Effector memory CD8-positive, alpha-beta T cell (primary cell): Measurements from ENCODE around the gene KCTD15.

ENCODE experiments used
- ATAC-seq: fragments of 150-1000 bp; cut with Tn5 transposase; replicated peaks from 2 replicates; pipeline ENCODE4 v1.10.0; 2021; ENCODE audit warnings: mild to moderate bottlenecking, moderate library complexity
- DNase-seq, 3 experiments: peaks; one replicate each; pipeline ENCODE4 v3.0.0; 2021
- H3K27ac Mint-ChIP-seq, 2 donors: one replicate each; pipeline ENCODE4 v1.8.0; 2022; ENCODE audit warnings: mild to moderate bottlenecking in 2 of 2, mixed read lengths in 2 of 2, moderate library complexity in 2 of 2
- H3K27me3 Mint-ChIP-seq, 2 donors: one replicate each; pipeline ENCODE4 v1.8.0; 2022; ENCODE audit warnings: mixed read lengths in 2 of 2
- H3K36me3 Mint-ChIP-seq: one replicate; pipeline ENCODE4 v1.8.0; 2022; ENCODE audit warnings: mild to moderate bottlenecking, moderate library complexity, mixed read lengths; ENCODE audit not compliant: insufficient read depth
- H3K4me1 Mint-ChIP-seq, 2 donors: one replicate each; pipeline ENCODE4 v1.8.0; 2022; ENCODE audit warnings: low read depth in 2 of 2, mixed read lengths in 2 of 2
- H3K4me3 Mint-ChIP-seq, 2 donors: one replicate each; pipeline ENCODE4 v1.8.0; 2022; ENCODE audit warnings: mild to moderate bottlenecking in 2 of 2, mixed read lengths in 2 of 2, moderate library complexity in 2 of 2
- H3K9me3 Mint-ChIP-seq, 2 donors: one replicate each; pipeline ENCODE4 v1.8.0; 2022; ENCODE audit warnings: mixed read lengths in 2 of 2
- total RNA-seq, 9 experiments: gene quantifications; one replicate each; lab custom pipeline; 2026; lab: John Stamatoyannopoulos, UW

Gene KCTD15, protein sequence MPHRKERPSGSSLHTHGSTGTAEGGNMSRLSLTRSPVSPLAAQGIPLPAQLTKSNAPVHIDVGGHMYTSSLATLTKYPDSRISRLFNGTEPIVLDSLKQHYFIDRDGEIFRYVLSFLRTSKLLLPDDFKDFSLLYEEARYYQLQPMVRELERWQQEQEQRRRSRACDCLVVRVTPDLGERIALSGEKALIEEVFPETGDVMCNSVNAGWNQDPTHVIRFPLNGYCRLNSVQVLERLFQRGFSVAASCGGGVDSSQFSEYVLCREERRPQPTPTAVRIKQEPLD
- total RNA-seq, result 0.67 to 21.4 (median 6.8) reads per million in 9 experiments

DNA sequence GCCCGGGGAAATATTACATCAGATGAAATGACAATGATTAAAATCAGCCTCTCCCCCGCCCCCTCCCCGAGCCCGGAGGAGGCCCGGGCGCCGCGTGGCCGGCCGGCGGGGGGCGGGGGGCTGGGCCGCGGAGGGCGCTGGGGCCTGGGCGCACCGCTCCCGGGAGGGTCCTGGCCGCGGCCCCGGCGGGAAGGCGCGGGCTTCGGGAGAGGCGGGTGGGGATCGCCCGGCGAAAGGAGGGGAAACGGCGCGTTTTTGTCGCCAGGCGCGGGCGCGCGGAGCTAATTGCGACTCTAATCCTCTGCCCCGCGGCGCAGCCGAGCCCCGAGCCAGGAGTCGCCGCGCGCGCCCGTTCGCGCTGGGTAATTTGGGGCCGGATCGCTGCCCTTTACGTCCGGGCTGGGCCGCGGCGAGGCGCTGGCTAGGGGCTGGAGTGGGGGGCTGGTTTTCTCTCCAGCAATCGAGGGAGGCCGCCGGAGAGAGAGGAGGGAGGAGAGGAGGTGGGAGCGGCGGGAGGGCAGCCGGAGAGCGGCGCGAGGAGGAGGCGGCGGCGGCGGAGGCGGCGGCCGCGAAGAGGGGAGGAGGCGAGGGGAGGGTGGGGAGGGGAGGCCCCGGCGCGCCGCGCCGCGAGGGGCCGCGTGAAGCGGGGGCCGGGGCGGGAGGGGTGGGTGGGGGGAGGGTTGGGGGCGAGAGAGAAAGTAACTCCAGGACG is at the start of gene KCTD15:
TSS of gene KCTD15 (plus strand) at position 707 of the 712 bp plus-strand sequence. CDS start 3,585 bp downstream, outside the sequence.
- Mint-ChIP-seq H3K27ac (no peak within 1 kb of the TSS), H3K27me3 (peaks cover 32 to 40% of the 10 kb centered on the region in 2 donors)

DNA sequence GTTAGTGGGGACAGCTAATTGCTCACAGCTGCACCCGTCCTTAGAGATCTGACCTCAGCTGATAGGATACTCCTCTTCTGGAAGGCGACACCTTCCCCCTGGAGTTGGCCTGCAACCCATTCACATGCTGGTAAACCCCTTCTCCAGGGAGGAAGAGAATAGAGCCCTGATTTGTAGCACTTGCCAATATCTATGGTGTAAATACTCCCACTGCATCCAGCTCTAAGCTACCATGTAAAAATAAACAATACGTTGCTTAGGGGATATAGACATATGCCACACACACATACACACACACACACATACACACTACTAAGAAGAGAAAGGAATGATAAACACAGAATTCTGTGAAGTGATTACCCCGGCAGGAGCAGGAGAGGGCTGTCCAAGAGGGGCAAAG is 49.4 kb upstream of the KCTD15 start:
- no peaks in the 10 kb centered on the region for H3K36me3 Mint-ChIP-seq
- H3K9me3 Mint-ChIP-seq, result no peaks in the 10 kb centered on the region
- DNase-seq (no peak), ATAC-seq (no peak)
- H3K4me3 Mint-ChIP-seq, result no peak overlapping the region
- no peaks in the 10 kb centered on the region for H3K4me1 Mint-ChIP-seq
- no peak overlapping the region for H3K27ac Mint-ChIP-seq
- peaks cover 26 to 68% of the 10 kb centered on the region in 2 donors for H3K27me3 Mint-ChIP-seq

More for the DNA sequence above, at the start of gene KCTD15:
- Mint-ChIP-seq H3K4me1 (peaks cover 0 to 2% of the 10 kb centered on the region in 2 donors), H3K4me3 (peak within 1 kb of the TSS; percentile 63 to 76), H3K9me3 (no peaks in the 10 kb centered on the region), H3K36me3 (peaks cover 5% of the 10 kb centered on the region)
- ATAC-seq (peak; percentile 22), DNase-seq (no peak)

DNA sequence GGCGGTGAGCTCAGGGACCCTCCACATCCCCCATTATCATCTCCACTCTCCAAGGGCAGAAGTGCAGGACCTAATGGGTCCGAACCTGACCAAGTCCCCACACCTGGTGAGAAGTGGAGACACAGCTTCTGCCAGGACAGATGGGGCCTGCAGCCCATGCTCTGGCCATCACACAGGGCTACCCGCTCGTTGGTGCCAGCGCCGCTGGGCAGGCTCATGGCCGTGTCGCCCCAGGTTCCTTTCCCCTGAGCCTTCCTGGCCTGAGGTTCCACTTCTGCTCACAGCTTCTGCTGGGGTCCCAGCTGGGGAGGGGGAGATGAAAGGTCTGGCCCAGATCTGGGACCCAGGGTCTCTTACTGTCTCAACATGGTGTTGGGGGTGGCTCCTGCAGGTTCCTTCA is 48.4 kb upstream of the KCTD15 start:
- Mint-ChIP-seq H3K27me3 (peaks cover 26 to 64% of the 10 kb centered on the region in 2 donors), H3K4me1 (no peaks in the 10 kb centered on the region), H3K9me3 (no peaks in the 10 kb centered on the region), H3K4me3 (no peak overlapping the region), H3K36me3 (no peaks in the 10 kb centered on the region), H3K27ac (no peak overlapping the region)
- DNase-seq, result no peak
- ATAC-seq, result no peak

DNA sequence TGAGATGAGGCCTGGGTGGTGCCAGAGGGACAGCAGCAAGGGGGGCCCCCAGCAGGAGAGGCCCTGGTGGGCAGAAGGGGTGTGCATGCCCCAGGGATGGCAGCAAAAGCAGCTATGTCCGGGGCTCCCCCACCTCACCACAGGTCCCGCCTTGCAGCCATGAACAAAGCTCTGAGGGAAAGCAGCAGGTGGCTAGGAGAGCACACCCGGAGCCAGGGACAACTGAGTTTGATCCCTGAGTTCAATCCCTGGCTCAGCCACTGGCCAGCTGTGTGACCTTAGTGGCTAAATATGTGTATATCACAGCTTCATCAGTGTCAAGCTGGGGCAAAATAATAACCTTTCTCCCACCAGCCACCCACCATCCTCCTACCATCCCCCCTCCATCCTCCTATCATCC is 47.7 kb upstream of the KCTD15 start:
- H3K4me1 Mint-ChIP-seq, result no peaks in the 10 kb centered on the region
- H3K4me3 Mint-ChIP-seq, result no peak overlapping the region
- H3K36me3 Mint-ChIP-seq, result no peaks in the 10 kb centered on the region
- H3K27ac Mint-ChIP-seq, result no peak overlapping the region
- peaks cover 26 to 60% of the 10 kb centered on the region in 2 donors for H3K27me3 Mint-ChIP-seq
- H3K9me3 Mint-ChIP-seq, result no peaks in the 10 kb centered on the region
- no peak for ATAC-seq
- DNase-seq, result no peak

DNA sequence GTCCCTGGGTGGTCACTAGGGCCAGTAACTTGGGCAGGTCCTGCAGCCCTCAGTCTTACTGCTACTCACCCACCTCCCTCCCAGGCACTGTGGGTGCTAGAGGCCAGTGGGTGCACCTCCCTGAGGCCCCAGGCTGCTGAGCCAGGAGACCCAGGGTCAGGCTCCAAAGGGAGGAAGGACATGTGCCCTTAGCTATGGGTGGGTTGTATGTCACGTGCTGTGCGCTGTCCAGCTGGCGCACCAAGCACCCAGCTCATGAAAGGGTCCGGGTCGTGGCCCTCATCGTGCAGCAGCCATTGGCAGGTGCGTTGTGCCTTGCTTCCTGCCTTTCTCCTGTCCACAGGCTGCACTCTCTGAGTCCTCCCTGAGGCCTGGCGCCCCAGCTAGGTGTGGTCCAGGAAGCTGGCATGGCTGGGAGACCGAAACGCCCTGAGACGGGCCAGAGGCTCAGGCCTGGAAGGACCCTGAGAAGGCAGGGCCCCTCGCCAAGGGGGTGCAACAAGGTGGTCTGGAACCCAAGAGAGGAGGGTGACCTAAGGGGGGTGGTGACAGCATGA is 47.0 kb upstream of the KCTD15 start:
- H3K9me3 Mint-ChIP-seq, result no peaks in the 10 kb centered on the region
- no peak for ATAC-seq

DNA sequence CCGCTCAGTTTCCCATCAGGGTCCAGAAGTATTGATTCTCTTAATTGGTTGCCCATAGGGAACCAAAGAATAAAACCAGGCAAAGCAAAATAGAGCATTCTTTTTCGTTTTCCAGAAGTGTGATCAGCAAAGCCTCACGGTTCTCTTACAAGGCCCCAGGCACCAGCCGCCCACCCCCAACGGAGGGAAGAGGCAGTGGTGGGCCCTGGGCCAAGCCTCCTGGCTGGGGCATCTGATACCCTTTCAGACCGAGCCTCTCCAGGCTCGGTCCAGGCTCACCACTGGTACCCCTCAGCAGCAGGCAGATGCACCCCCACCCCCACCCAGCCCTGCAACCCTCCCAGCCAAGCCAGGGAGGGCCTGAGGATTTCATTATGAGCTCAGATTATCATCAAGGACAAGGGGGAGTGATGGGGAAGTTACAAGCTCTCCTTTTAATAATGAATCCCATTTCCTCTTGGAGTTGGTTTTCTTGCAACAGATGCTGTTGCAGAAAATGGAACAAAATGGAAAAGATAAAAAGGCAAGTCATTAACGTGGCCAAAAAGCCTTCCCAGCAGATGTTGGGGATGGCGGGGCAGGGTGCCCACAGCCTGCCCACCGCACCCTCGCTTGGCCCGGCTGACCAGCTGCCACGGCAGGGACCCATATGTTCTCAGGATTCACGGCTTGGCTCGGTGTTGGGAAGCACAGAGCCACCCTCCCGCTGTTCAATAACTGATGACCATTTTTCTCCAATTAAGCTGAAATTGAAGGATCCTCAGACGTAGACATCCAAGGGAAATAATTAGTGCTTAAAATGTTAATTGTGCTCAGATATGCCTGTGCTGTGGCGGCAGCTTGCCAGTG is 45.9 kb upstream of the KCTD15 start:
- ATAC-seq (no peak), DNase-seq (no peak)
- Mint-ChIP-seq H3K4me1 (no peaks in the 10 kb centered on the region), H3K9me3 (no peaks in the 10 kb centered on the region), H3K4me3 (no peak overlapping the region), H3K36me3 (no peaks in the 10 kb centered on the region), H3K27ac (no peak overlapping the region), H3K27me3 (peaks cover 36 to 61% of the 10 kb centered on the region in 2 donors)

More for the DNA sequence above, 47.0 kb upstream of the KCTD15 start:
- Mint-ChIP-seq H3K36me3 (no peaks in the 10 kb centered on the region), H3K27me3 (peaks cover 26 to 61% of the 10 kb centered on the region in 2 donors), H3K4me1 (no peaks in the 10 kb centered on the region), H3K4me3 (no peak overlapping the region), H3K27ac (no peak overlapping the region)
- no peak for DNase-seq

DNA sequence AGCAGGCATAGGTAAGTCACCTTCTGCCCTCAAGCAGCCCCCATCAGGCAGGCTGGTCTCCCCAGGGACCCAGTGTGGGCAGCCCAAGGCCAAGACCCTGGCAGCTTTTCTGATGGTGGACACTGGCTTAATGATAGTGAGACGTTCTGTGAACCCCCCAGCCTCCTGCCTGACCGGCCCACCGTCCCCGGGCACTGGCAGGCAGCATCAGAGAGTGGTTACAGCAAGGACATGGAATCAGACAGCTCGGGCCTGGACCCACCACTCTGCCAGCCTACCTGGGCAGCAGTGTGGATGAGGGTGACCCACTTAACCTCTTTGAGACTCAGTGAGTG is 45.3 kb upstream of the KCTD15 start:
- peaks cover 35 to 61% of the 10 kb centered on the region in 2 donors for H3K27me3 Mint-ChIP-seq
- DNase-seq (no peak), ATAC-seq (no peak)
- H3K4me3 Mint-ChIP-seq, result no peak overlapping the region
- no peaks in the 10 kb centered on the region for H3K9me3 Mint-ChIP-seq
- H3K4me1 Mint-ChIP-seq, result no peaks in the 10 kb centered on the region
- no peak overlapping the region for H3K27ac Mint-ChIP-seq
- H3K36me3 Mint-ChIP-seq, result no peaks in the 10 kb centered on the region

DNA sequence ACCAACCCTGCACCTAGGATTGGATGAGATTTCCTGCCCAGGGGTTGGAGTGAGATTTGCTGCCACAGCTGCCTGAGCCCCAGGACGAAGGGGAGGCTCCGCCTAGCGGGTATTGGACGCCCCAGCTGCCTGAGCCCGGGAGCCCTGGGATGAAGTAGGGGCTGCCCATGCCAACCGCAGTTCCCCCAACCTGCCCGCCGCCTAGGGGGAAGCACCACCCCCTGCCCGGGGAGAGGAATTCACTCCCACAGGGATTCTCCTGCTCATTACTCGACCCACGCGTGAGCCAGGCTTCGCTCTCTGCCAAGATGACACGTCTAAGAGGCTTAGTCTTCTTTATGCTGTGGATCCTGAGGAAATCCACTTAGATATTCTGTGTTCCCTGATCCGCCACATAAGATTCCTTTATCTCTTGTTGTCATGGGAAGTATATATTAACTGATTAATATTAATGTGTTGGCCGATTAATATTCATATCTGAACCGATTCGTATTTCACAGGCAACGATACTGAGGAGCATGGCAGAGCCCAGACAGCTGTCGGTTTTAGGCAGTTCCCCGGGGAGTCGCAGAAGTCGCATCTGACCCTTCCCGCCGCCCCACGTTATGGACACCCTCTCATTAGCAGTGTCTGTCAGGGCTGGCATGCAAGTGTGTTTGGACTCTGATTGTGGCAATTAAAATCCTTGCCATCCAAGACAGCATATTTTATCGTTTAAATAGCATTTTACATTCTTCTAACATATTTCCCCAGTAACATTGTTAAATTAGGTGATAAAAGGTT is 44.5 kb upstream of the KCTD15 start:
- H3K4me1 Mint-ChIP-seq, result no peaks in the 10 kb centered on the region
- peaks cover 30 to 58% of the 10 kb centered on the region in 2 donors for H3K27me3 Mint-ChIP-seq
- no peak overlapping the region for H3K27ac Mint-ChIP-seq
- no peaks in the 10 kb centered on the region for H3K9me3 Mint-ChIP-seq
- H3K4me3 Mint-ChIP-seq, result no peak overlapping the region
- ATAC-seq (no peak), DNase-seq (no peak)
- no peaks in the 10 kb centered on the region for H3K36me3 Mint-ChIP-seq

DNA sequence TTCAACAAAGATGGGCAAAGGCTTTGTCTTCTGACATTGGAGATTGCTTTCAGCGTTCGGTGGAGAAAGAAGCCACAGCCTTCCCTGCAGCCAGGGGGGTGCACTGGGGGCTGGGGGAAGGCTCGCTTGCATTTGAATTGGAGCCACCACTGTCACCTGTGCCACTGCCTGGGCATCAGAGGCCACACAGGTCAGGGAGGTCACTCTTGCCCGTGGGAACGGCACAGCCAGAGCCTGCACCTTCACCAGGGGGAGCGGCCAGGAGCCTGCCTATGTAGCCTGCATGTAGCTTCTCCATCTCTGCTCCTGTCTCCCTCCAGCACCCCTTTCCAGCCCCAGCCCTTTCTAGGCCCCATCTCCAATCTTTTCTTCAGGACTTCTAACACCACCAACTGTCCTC is 43.7 kb upstream of the KCTD15 start:
- Mint-ChIP-seq H3K9me3 (no peaks in the 10 kb centered on the region), H3K27me3 (peaks cover 23 to 51% of the 10 kb centered on the region in 2 donors), H3K36me3 (no peaks in the 10 kb centered on the region), H3K4me1 (no peaks in the 10 kb centered on the region), H3K27ac (no peak overlapping the region), H3K4me3 (no peak overlapping the region)
- DNase-seq (no peak), ATAC-seq (no peak)

DNA sequence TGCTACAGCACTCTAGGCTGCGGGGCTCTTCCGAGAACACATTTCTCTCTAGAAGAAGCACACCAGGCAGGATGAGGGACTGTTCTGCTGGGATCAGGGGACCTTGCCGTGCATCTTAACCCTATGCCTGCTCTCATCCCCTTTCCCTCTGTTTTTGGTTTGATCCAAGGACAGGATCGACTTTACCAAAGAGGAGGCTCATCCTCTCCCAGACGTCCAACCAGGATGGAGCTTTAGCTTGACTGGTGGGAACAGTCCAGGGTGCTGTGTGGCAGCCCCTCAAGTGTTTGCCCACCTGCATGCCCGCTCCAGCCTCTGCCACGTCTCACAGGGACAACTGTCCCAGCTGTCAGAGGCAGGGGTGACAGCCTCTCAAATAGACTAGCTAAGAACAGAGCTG is 42.3 kb upstream of the KCTD15 start:
- DNase-seq, result no peak
- no peak overlapping the region for H3K27ac Mint-ChIP-seq
- no peak overlapping the region for H3K4me3 Mint-ChIP-seq
- H3K36me3 Mint-ChIP-seq, result no peaks in the 10 kb centered on the region
- no peak for ATAC-seq
- H3K9me3 Mint-ChIP-seq, result no peaks in the 10 kb centered on the region
- H3K4me1 Mint-ChIP-seq, result no peaks in the 10 kb centered on the region
- H3K27me3 Mint-ChIP-seq, result peaks cover 13 to 50% of the 10 kb centered on the region in 2 donors

DNA sequence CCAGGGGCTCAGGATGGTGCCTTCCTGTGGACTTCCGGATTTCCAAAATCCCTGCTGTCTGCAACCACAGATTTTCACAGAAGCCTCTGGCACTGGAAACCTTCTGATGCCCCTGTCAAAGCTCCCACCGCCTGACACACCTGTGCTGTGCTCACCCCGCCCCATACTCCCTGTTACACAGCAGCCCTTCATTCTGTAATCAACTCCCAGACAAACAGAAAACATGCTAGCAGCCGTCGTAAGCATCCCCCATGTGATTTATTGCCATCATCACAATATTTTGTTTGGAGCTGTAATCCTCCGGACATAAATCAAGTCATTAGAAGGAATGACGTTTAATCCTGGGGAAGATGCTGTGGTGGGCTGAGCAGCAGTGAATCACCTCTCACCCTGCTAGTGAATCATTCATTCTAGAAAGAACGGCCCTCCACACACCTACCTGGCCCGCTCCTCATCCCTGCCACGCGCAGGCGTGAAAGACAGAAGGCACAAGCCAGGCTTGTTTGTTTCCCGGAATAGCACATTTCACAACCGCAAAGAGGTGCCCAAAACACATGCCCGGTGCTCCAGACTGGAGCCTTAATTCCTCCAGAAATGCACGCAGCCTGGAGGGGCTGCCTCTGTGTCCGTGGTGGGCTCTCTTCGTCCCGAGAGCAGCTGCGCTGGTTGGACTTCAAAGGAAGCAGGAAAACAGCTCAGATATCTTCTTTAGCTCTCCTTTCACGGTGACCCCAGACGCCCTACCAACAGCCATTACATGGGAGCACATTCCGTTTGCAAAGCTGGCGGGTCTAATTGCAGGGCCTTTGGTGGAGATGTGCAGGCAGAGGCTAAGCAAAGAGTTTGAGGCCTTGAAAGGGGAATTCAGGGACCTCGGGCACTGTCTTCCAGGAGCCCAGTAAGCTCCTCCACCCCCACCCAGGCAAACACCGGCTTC is 41.3 kb upstream of the KCTD15 start:
- no peaks in the 10 kb centered on the region for H3K36me3 Mint-ChIP-seq
- DNase-seq, result no peak
- no peak for ATAC-seq

DNA sequence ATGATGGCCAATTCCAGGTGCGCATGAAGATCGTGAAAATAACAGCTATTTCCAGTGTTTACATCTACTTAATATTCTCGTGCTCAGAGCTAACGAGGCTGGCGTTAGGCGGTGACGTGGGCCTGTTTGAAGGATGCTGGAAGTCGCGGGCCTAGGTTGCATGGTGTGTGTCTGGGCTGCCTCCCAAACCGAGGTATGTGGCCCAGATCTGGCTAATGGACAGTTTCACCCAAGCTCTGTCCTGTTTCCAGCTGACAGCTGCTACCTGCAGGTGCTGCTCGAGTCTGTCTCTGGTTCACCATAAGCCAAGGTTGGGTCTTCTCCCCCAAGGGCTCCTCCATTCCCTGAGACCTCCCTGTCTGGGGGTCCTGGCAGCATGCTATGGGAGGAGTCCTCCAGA is 40.5 kb upstream of the KCTD15 start:
- Mint-ChIP-seq H3K4me3 (no peak overlapping the region), H3K27ac (no peak overlapping the region)

More for the DNA sequence above, 41.3 kb upstream of the KCTD15 start:
- no peak overlapping the region for H3K4me3 Mint-ChIP-seq
- H3K27me3 Mint-ChIP-seq, result peaks cover 13 to 50% of the 10 kb centered on the region in 2 donors
- H3K27ac Mint-ChIP-seq, result no peak overlapping the region
- H3K9me3 Mint-ChIP-seq, result no peaks in the 10 kb centered on the region
- no peaks in the 10 kb centered on the region for H3K4me1 Mint-ChIP-seq

More for the DNA sequence above, 40.5 kb upstream of the KCTD15 start:
- Mint-ChIP-seq H3K4me1 (no peaks in the 10 kb centered on the region), H3K27me3 (peaks cover 13 to 54% of the 10 kb centered on the region in 2 donors), H3K9me3 (no peaks in the 10 kb centered on the region), H3K36me3 (no peaks in the 10 kb centered on the region)
- ATAC-seq (no peak), DNase-seq (no peak)
